ENCODE data around the gene TSHZ2.

TSHZ2 gene

GRCh38 chr20:53186635-53187034, 214.5 kb downstream of the TSHZ2 start:
- no peaks in the 10 kb centered on the region for H3K9me3 ChIP-seq (ENCODE audit: control extremely low read depth in 1 of 5, control insufficient read depth in 4 of 5, insufficient read depth in 2 of 5, low read depth in 1 of 5, low read length in 4 of 5)
- no peak overlapping the region for H3K4me3 ChIP-seq (ENCODE audit: control insufficient read depth in 1 of 7, extremely low read depth in 1 of 7, insufficient read depth in 4 of 7, low read depth in 2 of 7, low read length in 6 of 7)
- 27% methylated on average over 3 of the region's 6 CpGs for WGBS (ENCODE audit: insufficient coverage)
- H3K27me3 ChIP-seq (replicated peaks in 2 of 5; ENCODE audit: control insufficient read depth in 4 of 5, insufficient read depth in 5 of 5, low read length in 4 of 5) = peaks cover 0 to 28% (median 8%) of the 10 kb centered on the region in 5 experiments
- no peaks in the 10 kb centered on the region for H3K4me1 ChIP-seq (ENCODE audit: control extremely low read depth in 1 of 4, control insufficient read depth in 4 of 4, insufficient read depth in 4 of 4, low read length in 3 of 4)
- no peaks in the 10 kb centered on the region for H3K36me3 ChIP-seq (ENCODE audit: control insufficient read depth in 4 of 4, insufficient read depth in 4 of 4, low read length in 3 of 4)
- no peak for DNase-seq
- ChIA-PET CTCF (no interaction called here), POLR2A (no interaction called here)
- H3K27ac ChIP-seq (ENCODE audit: insufficient read depth in 1 of 2, low read depth in 1 of 2, low read length in 2 of 2, poor library complexity in 1 of 2, severe bottlenecking in 2 of 2) = no peak overlapping the region

DNA sequence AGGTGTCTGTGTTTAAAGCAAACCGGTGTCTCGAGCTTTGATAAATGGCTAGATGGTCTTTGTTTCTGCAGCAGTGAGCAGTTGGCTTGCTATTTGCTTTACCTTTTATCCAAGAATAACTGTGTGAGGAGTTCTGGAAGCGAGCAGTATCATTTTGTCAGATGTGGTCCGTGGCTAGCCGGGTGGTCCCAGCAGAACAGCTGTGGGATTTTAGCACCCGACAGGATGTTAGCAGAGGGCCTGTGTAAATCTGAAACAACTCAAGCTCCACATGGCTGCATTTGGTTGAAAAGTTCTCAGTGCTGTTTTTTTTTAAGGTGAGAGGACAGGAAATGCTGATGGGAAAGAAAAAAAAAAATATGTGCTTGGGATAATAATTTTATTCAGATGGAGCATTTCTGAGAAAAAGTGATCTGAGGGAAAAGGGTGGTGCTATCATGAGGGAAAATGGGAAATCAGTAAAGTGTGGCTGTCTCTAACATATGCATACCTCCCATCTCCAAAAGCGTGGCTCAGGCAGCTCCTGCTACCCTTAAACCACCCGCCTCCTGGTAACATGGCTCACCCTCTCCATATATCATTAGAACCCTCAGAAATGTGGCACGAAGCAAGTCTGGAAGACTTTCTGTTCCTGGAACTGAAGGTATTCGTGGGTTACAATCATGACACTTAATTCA, 215.4 kb downstream of the TSHZ2 start:
- no peaks in the 10 kb centered on the region for H3K4me1 ChIP-seq (ENCODE audit: control extremely low read depth in 1 of 4, control insufficient read depth in 4 of 4, insufficient read depth in 4 of 4, low read length in 3 of 4)
- no peak overlapping the region for H3K4me3 ChIP-seq (ENCODE audit: control insufficient read depth in 1 of 7, extremely low read depth in 1 of 7, insufficient read depth in 4 of 7, low read depth in 2 of 7, low read length in 6 of 7)
- WGBS (ENCODE audit: insufficient coverage) = 81% methylated on average over 10 of the region's 10 CpGs
- H3K36me3 ChIP-seq (ENCODE audit: control insufficient read depth in 4 of 4, insufficient read depth in 4 of 4, low read length in 3 of 4) = no peaks in the 10 kb centered on the region
- H3K27ac ChIP-seq (ENCODE audit: insufficient read depth in 1 of 2, low read depth in 1 of 2, low read length in 2 of 2, poor library complexity in 1 of 2, severe bottlenecking in 2 of 2) = no peak overlapping the region
- H3K9me3 ChIP-seq (ENCODE audit: control extremely low read depth in 1 of 5, control insufficient read depth in 4 of 5, insufficient read depth in 2 of 5, low read depth in 1 of 5, low read length in 4 of 5) = no peaks in the 10 kb centered on the region
- H3K27me3 ChIP-seq (replicated peaks in 2 of 5; ENCODE audit: control insufficient read depth in 4 of 5, insufficient read depth in 5 of 5, low read length in 4 of 5) = peaks cover 0 to 25% (median 8%) of the 10 kb centered on the region in 5 experiments
- DNase-seq = no peak
- POLR2A ChIA-PET = no interaction called here
- CTCF ChIA-PET = interaction anchor here (1.4 kb wide), 1 partner anchor 12 kb away, joined by 3 read pairs; no protein-coding TSS in a partner anchor

- Histone ChIP-seq H3K27ac (ENCODE audit: insufficient read depth in 1 of 2, low read depth in 1 of 2, low read length in 2 of 2, poor library complexity in 1 of 2, severe bottlenecking in 2 of 2) (no peak overlapping the region), H3K4me3 (ENCODE audit: control insufficient read depth in 1 of 7, extremely low read depth in 1 of 7, insufficient read depth in 4 of 7, low read depth in 2 of 7, low read length in 6 of 7) (no peak overlapping the region), H3K27me3 (replicated peaks in 2 of 5; ENCODE audit: control insufficient read depth in 4 of 5, insufficient read depth in 5 of 5, low read length in 4 of 5) (peaks cover 0 to 31% (median 8%) of the 10 kb centered on the region in 5 experiments), H3K36me3 (ENCODE audit: control insufficient read depth in 4 of 4, insufficient read depth in 4 of 4, low read length in 3 of 4) (no peaks in the 10 kb centered on the region), H3K4me1 (ENCODE audit: control extremely low read depth in 1 of 4, control insufficient read depth in 4 of 4, insufficient read depth in 4 of 4, low read length in 3 of 4) (no peaks in the 10 kb centered on the region), H3K9me3 (ENCODE audit: control extremely low read depth in 1 of 5, control insufficient read depth in 4 of 5, insufficient read depth in 2 of 5, low read depth in 1 of 5, low read length in 4 of 5) (no peaks in the 10 kb centered on the region)
- ChIA-PET CTCF (interaction anchor here (0.6 to 1.3 kb wide), 2 partner anchors 18 to 86 kb away, joined by 3 to 5 read pairs; no protein-coding TSS in a partner anchor), POLR2A (no interaction called here)
- DNase-seq = no peak
- WGBS (ENCODE audit: insufficient coverage) = 93% methylated on average over 6 of the region's 6 CpGs
These were observed 218.1 kb downstream of the TSHZ2 start for GRCh38 chr20:53190225-53190624.

DNA sequence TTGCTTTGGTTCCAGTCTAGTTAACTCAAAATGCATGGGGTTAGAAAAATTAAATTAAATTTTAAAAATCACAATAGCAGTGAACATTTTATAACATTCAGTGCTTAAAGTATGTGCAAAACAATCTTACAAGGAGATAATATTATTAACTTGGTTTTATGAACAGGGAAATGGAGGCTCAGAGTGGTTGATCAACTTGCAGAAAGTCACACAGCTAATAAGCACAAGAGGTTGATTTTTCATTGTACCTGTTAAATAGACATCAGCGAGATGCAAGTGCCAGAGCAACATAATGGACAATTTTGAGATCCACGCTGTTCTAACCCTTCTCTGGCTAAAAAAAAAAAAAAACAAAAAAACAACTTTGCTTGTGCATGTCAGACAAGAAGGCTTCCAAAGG, 219.8 kb downstream of the TSHZ2 start:
- Histone ChIP-seq H3K4me1 (ENCODE audit: control extremely low read depth in 1 of 4, control insufficient read depth in 4 of 4, insufficient read depth in 4 of 4, low read length in 3 of 4) (no peaks in the 10 kb centered on the region), H3K9me3 (ENCODE audit: control extremely low read depth in 1 of 5, control insufficient read depth in 4 of 5, insufficient read depth in 2 of 5, low read depth in 1 of 5, low read length in 4 of 5) (no peaks in the 10 kb centered on the region), H3K27me3 (replicated peaks in 2 of 5; ENCODE audit: control insufficient read depth in 4 of 5, insufficient read depth in 5 of 5, low read length in 4 of 5) (peaks cover 0 to 27% (median 6%) of the 10 kb centered on the region in 5 experiments), H3K4me3 (ENCODE audit: control insufficient read depth in 1 of 7, extremely low read depth in 1 of 7, insufficient read depth in 4 of 7, low read depth in 2 of 7, low read length in 6 of 7) (no peak overlapping the region), H3K36me3 (ENCODE audit: control insufficient read depth in 4 of 4, insufficient read depth in 4 of 4, low read length in 3 of 4) (no peaks in the 10 kb centered on the region), H3K27ac (ENCODE audit: insufficient read depth in 1 of 2, low read depth in 1 of 2, low read length in 2 of 2, poor library complexity in 1 of 2, severe bottlenecking in 2 of 2) (no peak overlapping the region)
- POLR2A ChIA-PET = no interaction called here
- 100% methylated on average over 2 of the region's 2 CpGs for WGBS (ENCODE audit: insufficient coverage)
- DNase-seq = no peak
- CTCF ChIA-PET = no interaction called here

DNA sequence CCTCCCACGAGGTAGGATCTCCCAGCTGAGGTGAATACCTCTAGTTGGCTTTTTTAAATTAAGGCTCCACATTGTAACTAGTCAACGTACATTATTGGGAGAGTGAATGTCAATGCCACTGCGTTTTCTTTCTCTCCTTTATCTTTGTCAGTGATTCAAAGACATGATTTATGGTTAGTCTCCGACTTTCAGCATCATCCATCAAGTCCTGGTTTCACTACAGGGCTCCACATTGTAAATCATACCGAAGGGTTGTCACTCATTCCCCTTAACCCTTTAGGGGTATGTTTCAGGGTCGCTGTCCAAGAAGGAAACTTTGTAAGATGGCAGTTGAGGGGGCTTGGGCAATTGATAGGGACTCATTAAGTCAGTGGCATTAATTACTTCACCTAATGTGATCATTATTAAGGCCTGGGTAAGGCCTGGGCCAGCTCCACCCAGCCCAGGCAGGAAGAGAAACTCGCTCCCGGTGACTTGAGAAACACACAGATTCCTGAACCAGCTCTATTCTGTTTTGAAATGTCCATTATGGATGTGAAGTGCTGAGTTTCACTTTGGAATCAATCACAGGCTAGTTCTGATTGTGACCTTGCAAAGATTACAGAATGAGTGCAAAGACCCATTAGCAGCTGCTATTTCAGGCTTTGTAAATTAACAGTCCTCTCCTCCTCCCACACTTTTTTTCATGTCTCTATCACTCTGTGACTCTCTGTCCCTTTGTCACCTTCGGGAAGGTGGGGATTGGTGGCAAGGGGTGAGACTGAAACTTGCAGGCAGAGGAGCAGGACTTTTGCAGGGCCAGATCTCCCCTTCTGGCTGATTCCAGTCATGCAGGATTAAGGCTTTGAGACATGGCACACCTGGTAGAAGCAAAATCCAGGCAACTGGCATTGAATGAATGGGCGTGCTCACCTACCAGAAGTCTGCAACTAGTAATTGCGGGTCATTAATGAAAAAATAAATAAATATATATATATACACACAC, 222.4 kb downstream of the TSHZ2 start:
- CTCF ChIA-PET = no interaction called here
- H3K27me3 ChIP-seq (replicated peaks in 2 of 5; ENCODE audit: control insufficient read depth in 4 of 5, insufficient read depth in 5 of 5, low read length in 4 of 5) = peaks cover 0 to 28% (median 5%) of the 10 kb centered on the region in 5 experiments
- no peak overlapping the region for H3K4me3 ChIP-seq (ENCODE audit: control insufficient read depth in 1 of 7, extremely low read depth in 1 of 7, insufficient read depth in 4 of 7, low read depth in 2 of 7, low read length in 6 of 7)
- WGBS (ENCODE audit: insufficient coverage) = 56% methylated on average over 6 of the region's 11 CpGs
- H3K4me1 ChIP-seq (ENCODE audit: control extremely low read depth in 1 of 4, control insufficient read depth in 4 of 4, insufficient read depth in 4 of 4, low read length in 3 of 4) = no peaks in the 10 kb centered on the region
- H3K27ac ChIP-seq (ENCODE audit: insufficient read depth in 1 of 2, low read depth in 1 of 2, low read length in 2 of 2, poor library complexity in 1 of 2, severe bottlenecking in 2 of 2) = no peak overlapping the region
- no peak for DNase-seq
- no peaks in the 10 kb centered on the region for H3K9me3 ChIP-seq (ENCODE audit: control extremely low read depth in 1 of 5, control insufficient read depth in 4 of 5, insufficient read depth in 2 of 5, low read depth in 1 of 5, low read length in 4 of 5)
- POLR2A ChIA-PET = interaction anchor here (0.6 kb wide), 1 partner anchor 1319 kb away, joined by 3 read pairs; no protein-coding TSS in a partner anchor
- no peaks in the 10 kb centered on the region for H3K36me3 ChIP-seq (ENCODE audit: control insufficient read depth in 4 of 4, insufficient read depth in 4 of 4, low read length in 3 of 4)

DNA sequence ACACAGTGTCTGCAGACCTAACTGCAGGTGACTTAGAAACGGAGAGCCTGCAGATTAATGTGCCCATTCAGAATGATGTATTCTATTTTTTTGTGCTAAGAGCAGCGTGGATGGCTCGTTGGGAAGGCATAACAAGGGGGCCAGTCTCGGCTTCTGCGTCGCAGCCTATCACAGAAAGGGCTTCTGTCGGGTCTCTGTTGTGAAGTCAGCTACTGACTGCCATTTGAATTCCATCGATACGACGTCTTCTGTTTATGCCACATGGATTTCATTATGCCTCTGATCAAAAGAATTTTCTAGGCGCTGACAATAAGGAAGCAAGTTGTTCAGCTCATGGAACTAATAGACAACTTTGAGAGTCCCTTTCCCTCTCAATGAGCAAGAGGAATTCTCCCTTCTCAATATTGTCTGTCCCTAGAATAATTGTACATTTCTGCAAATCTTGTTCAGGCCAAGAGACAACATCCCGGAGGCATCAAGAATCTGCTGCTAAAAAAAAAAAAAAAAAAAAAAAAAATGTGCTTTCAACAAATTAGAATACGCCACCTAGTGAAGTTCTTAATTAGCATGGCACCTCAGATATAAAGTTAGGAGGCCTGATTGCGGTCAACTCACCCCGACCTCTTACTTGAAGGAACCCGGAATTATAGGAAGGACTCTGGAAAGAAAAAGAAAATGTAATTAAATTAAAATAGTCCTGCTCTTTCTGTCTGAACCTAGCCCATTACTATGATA, 223.9 kb downstream of the TSHZ2 start:
- H3K9me3 ChIP-seq (ENCODE audit: control extremely low read depth in 1 of 5, control insufficient read depth in 4 of 5, insufficient read depth in 2 of 5, low read depth in 1 of 5, low read length in 4 of 5) = no peaks in the 10 kb centered on the region
- CTCF ChIA-PET = no interaction called here
- no peaks in the 10 kb centered on the region for H3K4me1 ChIP-seq (ENCODE audit: control extremely low read depth in 1 of 4, control insufficient read depth in 4 of 4, insufficient read depth in 4 of 4, low read length in 3 of 4)
- peaks cover 0 to 26% (median 6%) of the 10 kb centered on the region in 5 experiments for H3K27me3 ChIP-seq (replicated peaks in 2 of 5; ENCODE audit: control insufficient read depth in 4 of 5, insufficient read depth in 5 of 5, low read length in 4 of 5)
- no peak overlapping the region for H3K4me3 ChIP-seq (ENCODE audit: control insufficient read depth in 1 of 7, extremely low read depth in 1 of 7, insufficient read depth in 4 of 7, low read depth in 2 of 7, low read length in 6 of 7)
- no peaks in the 10 kb centered on the region for H3K36me3 ChIP-seq (ENCODE audit: control insufficient read depth in 4 of 4, insufficient read depth in 4 of 4, low read length in 3 of 4)
- WGBS (ENCODE audit: insufficient coverage) = 94% methylated on average over 11 of the region's 16 CpGs
- no peak overlapping the region for H3K27ac ChIP-seq (ENCODE audit: insufficient read depth in 1 of 2, low read depth in 1 of 2, low read length in 2 of 2, poor library complexity in 1 of 2, severe bottlenecking in 2 of 2)
- POLR2A ChIA-PET = no interaction called here
- no peak for DNase-seq
